ENCODE data around the gene ALAS1.
"Not testable (repeated sequence)": the region's sequence is repeated elsewhere in the genome, so short reads cannot be mapped to it uniquely, and the experiment has no call there.

- TF ChIP-seq, protein P1, sequence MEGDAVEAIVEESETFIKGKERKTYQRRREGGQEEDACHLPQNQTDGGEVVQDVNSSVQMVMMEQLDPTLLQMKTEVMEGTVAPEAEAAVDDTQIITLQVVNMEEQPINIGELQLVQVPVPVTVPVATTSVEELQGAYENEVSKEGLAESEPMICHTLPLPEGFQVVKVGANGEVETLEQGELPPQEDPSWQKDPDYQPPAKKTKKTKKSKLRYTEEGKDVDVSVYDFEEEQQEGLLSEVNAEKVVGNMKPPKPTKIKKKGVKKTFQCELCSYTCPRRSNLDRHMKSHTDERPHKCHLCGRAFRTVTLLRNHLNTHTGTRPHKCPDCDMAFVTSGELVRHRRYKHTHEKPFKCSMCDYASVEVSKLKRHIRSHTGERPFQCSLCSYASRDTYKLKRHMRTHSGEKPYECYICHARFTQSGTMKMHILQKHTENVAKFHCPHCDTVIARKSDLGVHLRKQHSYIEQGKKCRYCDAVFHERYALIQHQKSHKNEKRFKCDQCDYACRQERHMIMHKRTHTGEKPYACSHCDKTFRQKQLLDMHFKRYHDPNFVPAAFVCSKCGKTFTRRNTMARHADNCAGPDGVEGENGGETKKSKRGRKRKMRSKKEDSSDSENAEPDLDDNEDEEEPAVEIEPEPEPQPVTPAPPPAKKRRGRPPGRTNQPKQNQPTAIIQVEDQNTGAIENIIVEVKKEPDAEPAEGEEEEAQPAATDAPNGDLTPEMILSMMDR (IDR thresholded peaks at IDR 0.05; ENCODE audit: low read length), result not testable (repeated sequence)
- not testable (repeated sequence) for TF ChIP-seq EZH2 (IDR thresholded peaks at IDR 0.05; ENCODE audit: borderline replicate concordance, low read length)
Measured at GRCh38 chr3:52178126-52178525, 19.8 kb upstream of the ALAS1 start.
